ENCODE measurements around the gene KIF1A.
A peak's percentile ranks its signal among the peaks of the same experiment; 100 is the strongest.
"Not testable (repeated sequence)": the region's sequence is repeated elsewhere in the genome, so short reads cannot be mapped to it uniquely, and the experiment has no call there.

KIF1A gene

DNA sequence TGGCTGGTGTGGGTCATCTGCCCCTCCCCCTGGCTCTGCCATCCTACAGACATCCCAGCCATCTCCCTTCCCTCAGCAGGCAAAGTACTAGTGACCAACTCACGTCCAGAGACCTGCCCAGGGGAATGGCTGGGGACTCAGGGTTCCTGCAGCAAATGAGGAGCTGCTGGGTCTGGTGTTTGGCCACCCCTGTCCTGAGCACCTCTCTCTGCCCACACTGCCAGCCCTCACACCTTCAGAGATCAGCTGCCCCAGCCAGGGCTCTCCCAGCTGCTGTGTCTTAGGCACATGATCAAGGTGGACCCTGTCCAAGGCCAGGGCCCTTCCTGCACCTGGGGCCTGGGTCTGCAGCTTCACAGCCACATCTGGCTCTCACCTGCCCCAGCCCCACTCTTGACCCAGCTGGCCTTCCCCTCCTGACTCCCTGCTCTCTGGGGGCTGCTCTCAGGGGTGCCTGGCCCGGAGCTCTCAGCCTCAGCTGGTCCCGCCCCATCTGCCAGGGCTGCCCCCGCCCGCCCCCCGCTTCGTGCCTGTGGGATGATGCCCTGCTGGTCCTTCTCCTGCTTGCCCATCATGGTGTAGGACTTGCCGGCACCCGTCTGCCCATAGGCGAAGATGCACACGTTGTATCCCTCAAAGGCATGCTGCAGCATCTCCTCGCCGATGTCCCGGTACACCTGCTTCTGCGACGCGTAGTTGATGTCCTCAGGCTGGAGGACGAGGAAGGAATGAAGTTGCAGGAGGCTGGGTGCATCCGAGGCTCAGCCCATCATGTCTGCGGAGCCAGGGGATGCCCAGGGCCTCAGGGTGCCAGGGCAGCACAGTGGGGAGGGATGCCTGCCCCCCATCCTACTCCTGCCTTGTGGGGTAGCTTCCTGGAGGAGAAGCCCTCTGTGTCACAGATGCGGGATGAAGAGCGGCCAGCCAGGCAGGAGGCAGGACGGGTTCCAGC, 32.2 kb downstream of the KIF1A start:
- no peak for DNase-seq (ENCODE audit: extremely low read depth in 1 of 2, low read depth in 1 of 2)

DNA sequence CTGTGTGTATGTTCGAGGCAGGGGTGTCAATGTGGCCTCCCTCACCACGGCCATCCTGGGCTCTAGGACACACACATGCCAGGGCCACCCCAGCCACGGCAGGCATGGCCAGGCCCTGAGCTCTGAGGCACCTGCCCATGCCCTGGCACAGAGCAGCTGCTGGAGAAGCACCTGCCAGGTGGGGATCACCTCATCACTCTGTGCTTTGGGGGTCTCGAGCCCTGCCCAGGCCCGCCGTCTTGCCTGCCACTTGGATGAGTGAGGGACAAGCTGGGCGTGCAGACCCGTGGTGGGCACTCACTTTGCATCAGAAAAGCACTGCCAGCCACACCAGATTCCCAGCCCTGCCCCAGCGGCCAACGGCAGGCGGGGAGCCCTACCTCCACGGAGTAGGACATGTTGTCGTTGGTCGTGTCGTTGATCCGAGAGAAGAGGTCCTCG, 33.1 kb downstream of the KIF1A start:
- no peak for DNase-seq (ENCODE audit: extremely low read depth in 1 of 2, low read depth in 1 of 2)

DNA sequence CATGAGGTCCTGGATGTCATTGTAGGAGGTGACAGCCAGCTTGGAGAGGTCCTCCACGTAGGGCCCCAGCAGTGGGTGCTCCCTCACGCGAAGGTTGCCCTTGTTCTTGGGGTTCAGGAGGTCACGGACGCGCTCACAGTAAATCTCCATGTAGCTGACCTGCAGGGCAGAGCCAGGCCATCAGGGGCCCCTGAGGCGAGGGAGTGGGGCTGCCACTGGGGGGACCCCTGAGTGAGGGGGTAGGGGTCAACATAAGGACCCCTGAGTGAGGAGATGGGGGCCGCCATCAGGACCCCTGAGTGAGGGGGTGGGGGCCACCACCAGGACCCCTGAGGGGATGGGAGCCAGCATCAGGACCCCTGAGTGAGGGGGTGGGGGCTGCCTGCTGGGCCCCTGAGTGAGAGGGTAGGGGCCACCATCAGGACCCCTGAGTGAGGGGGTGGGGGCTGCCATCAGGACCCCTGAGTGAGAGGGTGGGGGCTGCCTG, 33.6 kb downstream of the KIF1A start:
- DNase-seq (ENCODE audit: extremely low read depth in 1 of 2, low read depth in 1 of 2): no peak

DNA sequence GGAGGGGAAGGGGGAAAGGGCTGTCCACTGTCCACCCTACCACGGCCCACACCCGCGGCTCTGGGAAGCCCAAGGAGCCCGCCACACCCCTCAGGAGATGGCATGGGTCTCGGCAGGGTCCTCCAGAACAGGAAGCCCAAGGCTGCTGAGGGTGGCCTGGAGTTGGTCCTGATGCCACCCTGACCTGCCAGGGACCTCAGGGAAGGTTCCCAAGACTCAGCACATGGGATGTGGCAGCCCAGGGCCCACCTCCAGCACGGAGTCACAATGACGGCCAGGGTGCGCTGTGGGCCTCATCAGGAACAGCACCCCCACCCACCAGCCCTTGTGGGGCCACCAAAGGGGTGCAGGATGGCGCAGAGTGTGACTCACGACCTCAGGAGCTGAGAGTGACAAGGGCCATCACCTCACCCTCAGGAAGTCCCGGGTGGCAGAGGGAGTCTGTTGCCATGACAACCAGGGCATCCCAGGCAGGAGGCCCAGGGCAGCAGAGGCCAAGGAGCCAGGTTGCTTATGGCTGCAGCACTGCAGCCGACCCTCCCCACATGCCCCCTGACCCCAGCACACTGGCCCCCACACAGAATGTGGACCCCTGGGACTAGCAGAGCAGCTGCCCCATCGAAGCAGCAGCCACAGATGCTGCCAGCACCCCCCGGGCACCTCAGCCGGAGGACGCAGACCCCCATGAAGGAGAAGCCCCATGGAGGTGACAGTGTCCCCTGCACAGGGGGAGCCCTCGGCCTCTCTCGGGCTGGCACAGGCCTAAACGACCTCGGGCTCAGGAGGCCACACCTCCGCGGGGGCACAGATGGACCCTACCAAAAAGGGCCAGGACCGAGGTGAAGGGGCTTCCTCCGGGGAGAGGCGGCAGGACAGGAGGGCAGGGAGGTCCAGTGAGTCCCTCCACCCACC, 34.3 kb downstream of the KIF1A start:
- DNase-seq (ENCODE audit: extremely low read depth in 1 of 2, low read depth in 1 of 2): peak in 1 of 2 donors; percentile 5

DNA sequence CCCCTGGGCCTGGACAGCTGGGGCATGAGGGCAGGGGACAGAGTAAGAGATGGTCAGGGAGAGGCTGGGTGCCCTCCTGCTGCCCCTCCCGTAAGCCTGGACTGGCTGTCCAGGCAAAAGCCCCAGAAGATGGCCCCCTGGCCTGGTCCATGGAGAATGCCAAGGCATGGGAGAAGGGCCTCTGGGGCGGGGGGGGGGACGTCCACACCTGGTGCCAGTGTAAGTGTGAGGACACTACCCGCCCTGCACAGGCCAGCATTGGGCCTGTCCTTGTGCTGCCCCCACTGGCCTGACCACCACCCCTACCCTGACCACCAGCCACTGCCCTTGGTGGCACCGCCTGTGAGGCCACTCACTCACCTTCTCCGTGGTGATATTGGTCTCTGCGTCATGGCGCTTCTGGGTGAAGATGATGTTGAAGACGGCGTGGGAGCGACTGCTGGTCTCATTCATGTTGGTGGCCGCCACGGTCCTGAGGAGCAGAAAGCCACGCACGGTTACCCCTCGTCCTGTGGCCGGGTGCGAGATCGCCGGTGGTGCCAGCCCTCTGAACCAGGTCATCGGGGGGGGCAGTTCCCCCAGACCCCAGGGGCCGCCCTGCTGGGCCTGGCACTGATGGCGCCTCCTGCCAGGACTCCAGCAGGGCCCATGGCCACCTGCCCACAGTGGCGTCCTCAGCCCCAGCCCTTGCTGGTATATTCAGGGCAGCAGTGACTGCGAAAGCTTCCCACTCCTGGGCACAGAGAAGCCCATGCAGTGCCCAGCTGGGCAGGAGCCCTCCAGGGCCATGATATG, 35.2 kb downstream of the KIF1A start:
- no peak for DNase-seq (ENCODE audit: extremely low read depth in 1 of 2, low read depth in 1 of 2)

DNA sequence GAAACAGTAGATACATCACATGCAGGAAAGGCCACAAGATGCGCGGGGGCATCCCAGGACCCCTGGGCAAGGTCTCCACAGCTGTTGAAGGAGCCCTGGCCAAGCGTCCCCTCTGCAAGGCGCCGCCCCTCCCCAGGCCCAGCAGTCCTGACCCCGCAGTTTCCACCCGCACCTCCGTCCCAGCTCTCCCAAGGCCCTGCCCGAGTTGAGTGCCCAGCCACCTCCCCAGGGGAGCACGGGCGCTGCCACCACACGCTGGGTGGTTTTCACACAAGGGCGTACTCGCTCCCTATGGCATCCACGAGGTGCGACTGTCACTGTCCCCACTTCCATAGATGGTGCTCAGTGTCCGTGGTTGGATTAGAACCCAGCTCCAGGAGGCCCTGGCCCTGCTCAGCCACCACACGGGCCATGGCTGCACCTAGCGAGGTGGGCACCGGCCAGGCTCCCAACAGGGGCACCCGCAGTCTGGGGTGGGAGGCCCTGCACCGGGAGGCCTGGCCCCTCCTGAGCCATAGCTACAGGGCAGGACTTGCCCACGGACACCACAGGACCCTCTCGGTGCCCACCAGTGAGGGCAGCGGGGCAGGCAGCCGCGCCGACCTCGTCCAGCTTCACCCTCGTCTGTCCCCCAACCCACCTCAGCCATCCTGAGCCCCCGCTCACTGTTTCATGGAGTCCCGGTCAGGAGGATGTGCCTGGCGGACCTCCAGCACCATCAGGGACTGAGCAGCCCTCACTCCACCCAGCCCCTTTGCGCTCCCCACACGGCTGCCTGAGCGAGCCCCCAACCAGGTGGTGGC, 36.0 kb downstream of the KIF1A start:
- no peak for DNase-seq (ENCODE audit: extremely low read depth in 1 of 2, low read depth in 1 of 2)

DNA sequence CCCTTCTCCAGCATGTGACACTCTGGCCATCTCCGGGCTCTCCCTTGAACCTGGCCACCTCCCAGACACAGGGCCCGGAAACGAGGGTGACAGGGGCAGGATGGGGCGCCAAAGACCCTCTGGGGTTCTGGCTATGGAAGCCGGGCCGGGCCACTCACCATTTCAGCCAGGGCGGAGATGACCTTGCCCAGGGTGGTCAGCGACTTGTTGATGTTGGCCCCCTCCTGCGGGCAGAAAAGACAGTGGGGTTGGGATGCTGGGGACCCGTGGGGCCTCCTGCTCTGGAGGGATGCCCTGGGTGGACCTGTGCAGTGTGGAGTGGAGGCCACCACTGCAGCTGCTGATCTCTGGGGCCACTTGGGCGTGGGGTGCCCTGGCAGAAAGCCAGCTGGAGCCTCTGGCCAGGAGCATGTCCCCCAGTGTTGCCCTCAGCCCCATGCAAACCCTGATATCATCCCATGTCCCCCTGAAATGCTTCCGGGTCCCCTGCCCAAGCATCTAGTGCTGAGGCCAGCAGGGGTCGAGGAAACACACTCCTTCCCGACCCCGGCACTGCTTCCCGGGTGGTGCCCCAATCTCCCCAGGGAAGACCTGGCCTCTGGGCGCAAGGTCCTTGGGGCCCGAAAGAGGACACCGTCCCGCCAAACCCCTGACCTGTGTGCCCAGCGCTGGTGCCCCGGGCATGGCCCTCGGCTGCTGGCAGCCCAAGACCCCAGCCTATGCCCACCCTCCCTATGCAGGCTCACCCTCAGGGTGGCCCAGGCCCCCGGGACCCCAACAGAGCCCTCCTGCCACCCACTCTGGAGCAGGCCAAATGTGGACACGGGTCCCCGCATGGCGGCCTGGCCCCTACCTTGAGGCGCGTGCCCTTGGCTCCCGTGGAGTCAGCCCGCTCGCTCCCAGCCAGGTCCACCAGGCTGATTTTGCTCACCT, 36.9 kb downstream of the KIF1A start:
- no peak for DNase-seq (ENCODE audit: extremely low read depth in 1 of 2, low read depth in 1 of 2)

DNA sequence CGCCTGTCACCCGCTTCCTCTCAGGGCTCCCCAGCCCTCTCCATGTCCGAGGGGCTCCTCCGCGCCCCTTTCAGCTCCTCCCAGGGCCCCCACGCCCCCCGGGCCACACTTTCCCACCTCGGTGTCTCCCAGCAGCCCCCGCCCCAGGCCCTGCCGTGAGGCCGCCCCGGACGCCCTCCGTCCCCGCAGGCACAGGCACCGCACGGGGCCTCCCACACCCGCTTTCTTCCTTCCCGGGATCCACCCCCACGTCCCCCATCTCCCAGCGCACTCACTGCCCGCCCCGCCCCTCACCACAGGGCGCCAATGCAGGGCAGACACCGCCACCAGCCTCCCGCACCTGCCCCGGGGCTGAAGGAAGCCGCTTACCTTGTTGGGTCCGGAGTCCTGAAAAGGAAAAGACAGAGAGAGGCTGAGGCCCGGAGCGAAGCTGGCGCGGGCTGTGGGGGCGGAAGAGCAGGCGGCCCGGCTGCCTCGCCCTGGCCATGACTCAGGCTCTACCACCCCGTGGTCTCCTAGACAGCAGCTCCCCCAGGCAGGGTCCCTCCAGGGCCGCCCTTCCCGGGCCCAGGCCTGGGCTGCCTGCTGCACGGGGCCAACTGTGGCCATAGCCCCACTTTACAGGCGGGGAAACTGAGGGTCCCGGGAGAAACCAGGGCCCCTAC, 37.7 kb downstream of the KIF1A start:
- no peak for DNase-seq (ENCODE audit: extremely low read depth in 1 of 2, low read depth in 1 of 2)

DNA sequence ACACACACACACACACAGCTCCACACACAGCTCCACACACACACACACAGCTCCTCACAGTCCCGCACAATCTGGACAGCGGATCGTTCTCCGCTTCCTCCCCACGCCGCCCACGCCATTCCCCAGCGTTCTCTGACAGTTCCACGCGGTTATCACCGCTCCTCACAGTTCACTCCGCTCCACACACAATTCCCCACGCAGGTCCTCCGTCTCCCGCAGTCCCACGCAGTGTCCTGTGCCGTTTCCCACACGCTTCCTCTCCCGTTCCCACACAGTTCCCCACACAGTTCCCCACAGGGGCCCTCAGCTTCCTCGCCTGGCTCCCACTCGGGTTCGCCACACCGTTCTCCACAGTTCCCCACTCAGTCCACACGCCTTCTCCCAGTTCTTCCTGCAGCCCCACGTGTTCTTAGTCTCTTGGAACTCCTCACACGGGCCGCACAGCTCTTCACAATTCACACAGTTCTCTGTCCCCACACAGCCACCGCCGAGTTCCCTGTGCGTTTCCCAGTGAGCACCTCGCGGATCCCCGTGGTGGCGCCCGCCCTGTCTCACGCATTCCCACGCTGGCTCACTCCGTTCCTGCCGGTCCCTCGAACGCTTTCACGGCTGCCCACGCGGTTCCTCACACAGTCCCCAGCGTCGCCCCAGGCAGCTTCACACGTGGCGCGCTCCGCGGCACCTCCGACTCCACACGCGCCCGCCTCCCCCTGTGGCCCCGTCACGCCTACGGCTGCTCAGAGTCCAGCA, 38.4 kb downstream of the KIF1A start:
- no peak for DNase-seq (ENCODE audit: extremely low read depth in 1 of 2, low read depth in 1 of 2)

DNA sequence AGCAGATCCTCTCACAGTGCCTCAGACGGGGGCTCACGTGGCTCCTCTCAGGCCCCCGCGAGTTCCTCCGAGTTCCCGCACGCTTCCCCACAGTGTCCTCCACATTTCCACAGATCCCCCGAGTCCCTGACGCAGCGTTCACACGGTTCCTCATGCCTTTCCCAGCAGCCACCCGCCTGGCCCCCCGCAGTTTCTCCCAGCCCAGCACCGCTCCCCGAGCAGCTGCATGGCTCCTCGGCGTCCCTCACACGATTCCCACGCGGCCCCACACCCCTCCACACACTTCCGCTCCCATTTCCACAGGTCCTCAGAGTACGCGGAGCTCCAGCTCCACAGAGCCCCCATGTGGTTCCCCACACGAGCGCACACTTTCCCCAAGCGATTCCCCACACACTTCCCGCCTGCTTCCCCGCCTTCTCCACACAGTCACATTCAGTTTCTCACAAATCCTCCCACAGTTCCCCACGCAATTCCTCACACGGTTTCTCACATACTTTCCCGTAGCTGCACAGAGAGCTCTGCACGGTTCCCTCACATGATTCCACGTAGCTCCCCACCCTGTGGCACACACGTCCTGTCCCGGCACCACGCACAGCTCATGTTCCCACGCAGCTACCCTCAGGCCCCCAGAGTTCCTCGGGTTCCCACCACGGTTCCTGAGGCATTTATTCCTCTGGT, 39.9 kb downstream of the KIF1A start:
- DNase-seq (ENCODE audit: extremely low read depth in 1 of 2, low read depth in 1 of 2): no peak

DNA sequence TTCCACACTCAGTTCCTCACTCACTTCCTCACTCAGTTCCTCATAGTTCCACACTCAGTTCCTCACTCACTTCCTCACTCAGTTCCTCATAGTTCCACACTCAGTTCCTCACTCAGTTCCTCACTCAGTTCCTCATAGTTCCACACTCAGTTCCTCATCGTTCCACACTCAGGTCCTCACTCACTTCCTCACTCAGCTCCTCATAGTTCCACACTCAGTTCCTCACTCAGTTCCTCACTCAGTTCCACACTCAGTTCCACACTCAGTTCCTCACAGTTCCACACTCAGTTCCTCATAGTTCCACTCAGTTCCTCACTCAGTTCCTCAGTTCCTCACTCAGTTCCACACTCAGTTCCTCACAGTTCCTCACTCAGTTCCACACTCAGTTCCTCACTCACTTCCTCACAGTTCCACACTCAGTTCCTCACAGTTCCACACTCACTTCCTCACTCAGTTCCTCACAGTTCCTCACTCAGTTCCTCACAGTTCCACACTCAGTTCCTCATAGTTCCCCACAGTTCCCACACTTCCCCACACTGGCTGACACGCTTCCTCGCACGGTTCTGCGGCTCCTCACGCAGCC, 40.7 kb downstream of the KIF1A start:
- not testable (repeated sequence) for DNase-seq (ENCODE audit: extremely low read depth in 1 of 2, low read depth in 1 of 2)

DNA sequence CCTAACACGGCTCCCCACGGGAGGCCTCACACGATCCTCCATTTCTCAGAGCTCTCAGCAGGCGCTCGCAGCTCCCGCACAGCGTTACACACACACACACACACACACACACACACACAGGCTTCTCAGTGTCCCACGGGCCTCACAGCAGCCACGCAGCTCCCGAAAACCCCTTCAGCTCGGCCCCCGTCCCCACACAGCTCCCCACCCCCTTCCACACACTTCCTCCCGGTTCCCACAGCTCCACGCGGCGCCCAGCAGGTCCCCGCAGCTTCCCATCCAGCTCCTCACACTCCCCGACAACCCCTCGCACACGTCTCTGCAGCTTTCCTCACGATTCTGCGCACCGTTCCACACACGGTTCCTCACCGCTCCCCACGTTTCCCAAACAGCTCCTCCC, 41.6 kb downstream of the KIF1A start:
- DNase-seq (ENCODE audit: extremely low read depth in 1 of 2, low read depth in 1 of 2): no peak

DNA sequence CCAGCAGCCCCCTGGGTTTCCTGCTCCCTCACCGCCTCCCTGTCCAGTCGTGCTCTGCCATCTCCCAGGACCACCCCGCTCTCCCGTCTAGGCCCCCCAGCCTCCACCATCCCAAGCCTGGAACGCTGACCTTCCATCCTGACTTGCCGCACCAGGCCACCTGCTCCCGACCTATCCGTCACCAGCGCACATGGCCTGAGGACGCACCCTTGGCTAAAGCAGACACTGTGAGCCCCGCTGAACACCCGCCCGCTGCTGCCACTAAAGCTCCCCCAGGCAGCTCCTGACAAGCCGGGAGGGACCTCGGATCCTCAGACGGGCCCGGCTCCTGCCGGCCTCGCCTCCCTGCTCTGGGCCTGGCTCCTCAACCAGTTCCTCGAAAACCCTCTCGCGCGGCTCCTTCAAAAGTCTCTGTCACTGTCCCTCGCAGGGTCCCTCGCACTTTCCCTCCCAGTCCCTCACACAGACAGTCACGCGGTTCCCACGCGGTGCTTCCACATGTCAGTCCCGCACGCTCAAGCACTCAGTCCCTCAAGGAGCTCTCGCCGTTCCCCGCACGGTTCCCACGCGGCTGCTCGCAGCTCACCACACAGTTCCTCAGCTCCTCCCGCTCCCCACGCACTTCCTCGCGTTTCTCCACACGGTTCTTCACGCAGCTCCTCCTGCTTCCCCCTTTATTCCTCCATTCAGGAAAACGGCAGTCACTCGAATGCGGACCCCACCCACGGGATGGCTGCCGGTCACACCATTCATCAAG, 42.4 kb downstream of the KIF1A start:
- DNase-seq (ENCODE audit: extremely low read depth in 1 of 2, low read depth in 1 of 2): no peak

DNA sequence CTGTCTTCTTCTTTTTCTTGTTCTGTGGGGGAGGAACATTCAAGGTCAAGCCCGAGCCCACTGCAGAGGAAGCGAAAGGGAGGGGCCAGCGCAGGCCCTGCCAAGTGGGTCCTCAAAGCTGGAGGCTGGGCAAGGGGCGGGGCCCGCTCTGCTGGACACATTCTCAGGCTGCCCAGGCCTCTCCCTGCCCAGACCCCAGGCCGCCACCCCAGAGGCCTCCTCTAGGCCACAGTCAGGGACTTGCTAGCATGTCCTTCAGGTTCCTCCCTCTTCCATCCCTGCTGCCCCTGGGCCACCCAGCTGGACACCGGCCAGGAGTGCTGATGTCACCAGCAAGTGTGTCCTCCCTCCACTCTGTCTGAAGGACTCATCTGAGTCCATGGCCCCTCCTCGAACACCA, 44.1 kb downstream of the KIF1A start:
- DNase-seq (ENCODE audit: extremely low read depth in 1 of 2, low read depth in 1 of 2): no peak

DNA sequence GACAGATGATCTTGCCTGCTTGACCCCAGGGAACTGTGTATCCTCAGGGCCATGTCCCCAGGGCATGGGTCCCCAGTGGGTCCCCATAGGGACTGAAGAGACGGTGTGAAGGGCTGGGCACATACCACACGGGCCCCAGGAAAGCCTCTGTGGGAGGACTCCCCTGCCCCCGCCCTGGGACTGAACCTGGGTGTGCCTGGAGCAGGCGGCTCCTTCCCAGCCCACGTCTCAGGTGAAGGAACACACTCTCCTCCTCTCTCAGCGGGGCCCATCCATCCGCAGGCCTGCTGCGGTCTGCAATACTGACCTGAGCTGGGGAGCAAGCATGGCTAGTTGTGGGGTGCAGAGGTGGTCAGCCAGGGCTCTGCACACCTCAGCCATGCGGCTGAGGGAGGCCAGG, 45.2 kb downstream of the KIF1A start:
- DNase-seq (ENCODE audit: extremely low read depth in 1 of 2, low read depth in 1 of 2): no peak

DNA sequence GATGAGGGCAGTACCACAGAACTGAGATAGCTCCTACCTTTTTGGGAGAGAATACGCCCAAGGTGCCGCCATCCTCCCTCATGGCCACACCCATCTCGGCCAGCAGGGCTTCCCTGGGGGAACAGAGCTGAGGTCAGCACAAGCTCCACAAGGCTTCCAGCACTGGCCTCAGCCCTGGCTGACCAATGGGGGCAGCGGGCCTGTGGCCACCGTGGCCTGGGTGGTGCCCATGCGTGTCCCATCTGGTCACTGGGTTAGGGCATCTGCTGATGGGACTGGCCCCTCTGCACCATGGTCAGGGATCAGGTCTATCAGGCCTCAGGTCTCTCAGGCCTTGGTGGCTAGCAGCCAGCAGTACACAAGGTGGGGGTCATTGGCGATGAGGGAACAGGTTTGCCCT, 50.9 kb downstream of the KIF1A start:
- no peak for DNase-seq (ENCODE audit: extremely low read depth in 1 of 2, low read depth in 1 of 2)

Data from stimulated activated CD8-positive, alpha-beta memory T cell treated with anti-CD3 and anti-CD28 coated beads, Interleukin-7, amount 100 ng/mL, for 48 hours (primary cell).